Caco-2 (cell line): ENCODE data around the gene SLIT3. TPM values are rescaled to one million over a fixed set of nuclear protein-coding genes. Genes with fewer than 3 reads are reported as not detected.

Experiments used
- BruUV-seq: library from RNA; stranded (reverse); fragments of 400-500 nt; replicated peaks from 2 replicates; lab custom pipeline; 2021; lab: Mats Ljungman, UMichigan
- CTCF ChIA-PET: fragments of 300-600 bp; sonication (Branson Sonifier 250); formaldehyde crosslinking; loops from one replicate; lab custom pipeline; 2022; ENCODE audit warnings: antibody characterized with exemption; lab: Charles Lee
- POLR2A ChIA-PET: fragments of 300-600 bp; sonication (Branson Sonifier 250); formaldehyde crosslinking; loops from one replicate; lab custom pipeline; 2022; ENCODE audit warnings: antibody characterized with exemption; lab: Charles Lee
- DNase-seq, 2 experiments: peaks; one replicate each; pipeline versions ENCODE4 v3.0.0 to v3.0.0-alpha.2; 2020 to 2022
- H3K27me3 ChIP-seq: replicated peaks from 2 replicates; pipeline ENCODE4 v1.6.0; 2011; ENCODE audit warnings: low read length; ENCODE audit not compliant: control insufficient read depth, insufficient read depth
- H3K36me3 ChIP-seq: 2 replicates; pipeline ENCODE4 v1.5.1; 2011; ENCODE audit warnings: low read length; ENCODE audit not compliant: control insufficient read depth, insufficient read depth
- H3K4me1 ChIP-seq: fragments of 250-450 bp; sonication (Bioruptor Pico); 2 replicates; pipeline ENCODE4 v1.5.1; 2020; ENCODE audit warnings: mild to moderate bottlenecking
- H3K4me3 ChIP-seq: 2 replicates; pipeline ENCODE4 v1.5.1; 2011; ENCODE audit warnings: low read depth, mild to moderate bottlenecking, control low read depth, low read length
- H3K9me3 ChIP-seq: fragments of 250-450 bp; sonication (Bioruptor Pico); 2 replicates; pipeline ENCODE4 v1.5.1; 2020; ENCODE audit warnings: mild to moderate bottlenecking, moderate library complexity
- H3K27ac Mint-ChIP-seq: one replicate; pipeline ENCODE4 v1.8.0; 2022; ENCODE audit warnings: mixed read lengths; ENCODE audit not compliant: unreplicated experiment
- H3K27me3 Mint-ChIP-seq: one replicate; pipeline ENCODE4 v1.8.0; 2022; ENCODE audit warnings: mixed read lengths; ENCODE audit not compliant: insufficient read depth, unreplicated experiment
- H3K36me3 Mint-ChIP-seq: one replicate; pipeline ENCODE4 v1.8.0; 2022; ENCODE audit warnings: mild to moderate bottlenecking, mixed read lengths; ENCODE audit not compliant: insufficient read depth, unreplicated experiment
- H3K4me1 Mint-ChIP-seq: one replicate; pipeline ENCODE4 v1.8.0; 2022; ENCODE audit warnings: low read depth, mixed read lengths; ENCODE audit not compliant: unreplicated experiment
- H3K4me3 Mint-ChIP-seq: one replicate; pipeline ENCODE4 v1.8.0; 2022; ENCODE audit warnings: mild to moderate bottlenecking, moderate library complexity, mixed read lengths; ENCODE audit not compliant: unreplicated experiment
- H3K9me3 Mint-ChIP-seq: one replicate; pipeline ENCODE4 v1.8.0; 2022; ENCODE audit warnings: mixed read lengths; ENCODE audit not compliant: unreplicated experiment
- intact Hi-C: fragments of 100-400 bp; cut with micrococcal nuclease; formaldehyde crosslinking; loops from one replicate; pipeline ENCODE4 v1.10.0; 2022; ENCODE audit not compliant: unreplicated experiment
- total RNA-seq: library from RNA; stranded (reverse); gene quantifications from 2 replicates; pipeline ENCODE4 v1.2.3, GENCODE V29; 2022
- TF ChIP-seq, protein P1 (sequence below), 2 experiments: fragments of 200-600 bp in 1 of 2; IDR thresholded peaks; 1 replicate in 1 of 2; 2 replicates in 1 of 2; pipeline versions ENCODE4 v1.5.1 to v1.8.0; 2011 to 2022; ENCODE audit warnings: antibody characterized with exemption in 1 of 2, control low read depth in 1 of 2, inconsistent platforms in 1 of 2, low read depth in 1 of 2, low read length in 1 of 2, mild to moderate bottlenecking in 1 of 2, moderate library complexity in 1 of 2; ENCODE audit not compliant: insufficient read depth in 1 of 2, severe bottlenecking in 1 of 2, unreplicated experiment in 1 of 2

Gene SLIT3
- total RNA-seq, 1 experiment from 2014 or later, result 2.1 TPM

DNA sequence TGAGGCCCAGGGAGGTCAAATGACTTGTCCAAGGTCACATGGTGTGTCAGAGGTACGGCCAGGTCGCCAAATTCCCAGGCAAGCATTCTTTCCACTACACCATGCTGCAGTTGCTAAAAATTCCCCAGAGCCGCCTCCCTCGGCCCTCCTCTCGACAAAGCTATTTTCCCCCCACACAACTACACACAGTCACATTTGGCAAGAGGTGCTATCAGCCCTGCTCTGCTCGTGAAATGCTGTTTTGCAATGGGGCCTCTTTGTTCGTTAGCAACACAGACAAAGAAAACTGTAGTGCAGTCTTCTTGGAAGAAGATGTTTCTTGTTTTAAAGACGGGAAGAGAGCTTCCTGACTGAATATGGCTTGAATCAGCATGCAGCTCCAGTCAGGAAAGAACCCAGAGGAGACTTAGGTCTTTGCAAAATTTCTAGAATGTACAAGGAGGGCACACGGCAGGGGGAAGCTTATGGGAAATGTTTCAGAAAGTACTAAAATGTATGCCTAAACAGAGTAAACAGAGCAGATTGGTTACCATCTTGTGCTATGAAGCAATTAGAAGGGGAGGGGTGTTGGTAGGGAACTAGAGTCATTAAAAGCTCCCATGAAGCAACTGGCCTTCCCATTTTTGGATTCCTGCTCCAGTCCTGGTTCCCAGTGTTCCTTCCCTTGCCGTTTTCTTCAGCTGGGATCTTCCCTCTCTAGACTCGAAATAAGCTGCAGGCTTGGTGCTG is 14.2 kb downstream of the SLIT3 start:
- Histone ChIP-seq H3K4me1 (peaks cover 5% of the 10 kb centered on the region; the same call in 1 of the 2 replicates), H3K27me3 (no peaks in the 10 kb centered on the region), H3K9me3 (0 out of 2 replicates have a peak, but pooled peaks cover 5% of the 10 kb centered on the region), H3K4me3 (no peak overlapping the region), H3K36me3 (no peaks in the 10 kb centered on the region)
- no peaks in the 10 kb centered on the region for H3K36me3 Mint-ChIP-seq
- TF ChIP-seq, protein P1, sequence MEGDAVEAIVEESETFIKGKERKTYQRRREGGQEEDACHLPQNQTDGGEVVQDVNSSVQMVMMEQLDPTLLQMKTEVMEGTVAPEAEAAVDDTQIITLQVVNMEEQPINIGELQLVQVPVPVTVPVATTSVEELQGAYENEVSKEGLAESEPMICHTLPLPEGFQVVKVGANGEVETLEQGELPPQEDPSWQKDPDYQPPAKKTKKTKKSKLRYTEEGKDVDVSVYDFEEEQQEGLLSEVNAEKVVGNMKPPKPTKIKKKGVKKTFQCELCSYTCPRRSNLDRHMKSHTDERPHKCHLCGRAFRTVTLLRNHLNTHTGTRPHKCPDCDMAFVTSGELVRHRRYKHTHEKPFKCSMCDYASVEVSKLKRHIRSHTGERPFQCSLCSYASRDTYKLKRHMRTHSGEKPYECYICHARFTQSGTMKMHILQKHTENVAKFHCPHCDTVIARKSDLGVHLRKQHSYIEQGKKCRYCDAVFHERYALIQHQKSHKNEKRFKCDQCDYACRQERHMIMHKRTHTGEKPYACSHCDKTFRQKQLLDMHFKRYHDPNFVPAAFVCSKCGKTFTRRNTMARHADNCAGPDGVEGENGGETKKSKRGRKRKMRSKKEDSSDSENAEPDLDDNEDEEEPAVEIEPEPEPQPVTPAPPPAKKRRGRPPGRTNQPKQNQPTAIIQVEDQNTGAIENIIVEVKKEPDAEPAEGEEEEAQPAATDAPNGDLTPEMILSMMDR (IDR thresholded peaks at IDR 0.05; ENCODE audit: insufficient read depth in 1 of 2, low read depth in 1 of 2, low read length in 1 of 2, severe bottlenecking in 1 of 2, unreplicated experiment in 1 of 2), result no peak
- H3K27me3 Mint-ChIP-seq, result no peaks in the 10 kb centered on the region
- intact Hi-C loops, result no loop called here
- H3K27ac Mint-ChIP-seq, result no peak overlapping the region
- no peak overlapping the region for H3K4me3 Mint-ChIP-seq
- no peak for DNase-seq
- CTCF ChIA-PET, result no interaction called here
- no TSS peak for BruUV-seq
- H3K9me3 Mint-ChIP-seq, result no peaks in the 10 kb centered on the region
- H3K4me1 Mint-ChIP-seq, result peaks cover 10% of the 10 kb centered on the region
- POLR2A ChIA-PET, result no interaction called here

DNA sequence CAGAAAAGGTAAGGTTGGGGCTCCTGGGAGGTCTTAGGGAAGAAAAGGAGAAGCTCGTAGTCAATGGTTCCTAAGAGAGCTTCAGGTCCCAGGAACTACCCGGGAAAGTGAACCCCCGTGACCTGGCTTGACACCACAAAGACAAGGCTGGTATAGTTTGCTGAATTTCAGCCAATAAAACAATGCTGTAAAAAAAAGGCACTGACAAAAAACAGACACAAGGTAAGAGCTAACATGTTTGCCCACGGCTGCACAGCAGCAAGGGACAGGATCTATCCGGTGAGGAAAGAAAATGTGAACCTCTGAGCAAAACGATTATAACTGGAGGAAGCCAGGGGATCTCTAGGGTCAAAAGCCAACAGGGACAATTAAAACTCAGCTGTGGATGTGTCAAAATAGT is 17.1 kb downstream of the SLIT3 start:
- no peak for DNase-seq
- H3K36me3 ChIP-seq, result no peaks in the 10 kb centered on the region
- H3K4me3 ChIP-seq, result no peak overlapping the region
- Mint-ChIP-seq H3K4me3 (no peak overlapping the region), H3K27ac (no peak overlapping the region), H3K36me3 (no peaks in the 10 kb centered on the region), H3K27me3 (no peaks in the 10 kb centered on the region), H3K9me3 (no peaks in the 10 kb centered on the region), H3K4me1 (peaks cover 10% of the 10 kb centered on the region)
- no TSS peak for BruUV-seq
- no peaks in the 10 kb centered on the region for H3K27me3 ChIP-seq
- intact Hi-C loops, result no loop called here
- TF ChIP-seq, protein P1 (IDR thresholded peaks at IDR 0.05; ENCODE audit: insufficient read depth in 1 of 2, low read depth in 1 of 2, low read length in 1 of 2, severe bottlenecking in 1 of 2, unreplicated experiment in 1 of 2), result no peak
- peaks cover 2% of the 10 kb centered on the region; the same call in 1 of the 2 replicates for H3K4me1 ChIP-seq
- ChIA-PET POLR2A (no interaction called here), CTCF (no interaction called here)
- H3K9me3 ChIP-seq, result 0 out of 2 replicates have a peak, but pooled peaks cover 5% of the 10 kb centered on the region

- no peaks in the 10 kb centered on the region for H3K36me3 Mint-ChIP-seq
Measured at GRCh38 chr5:169281625-169282024, 19.3 kb downstream of the SLIT3 start.

More at GRCh38 chr5:169281625-169282024, 19.3 kb downstream of the SLIT3 start:
- no peak overlapping the region for H3K27ac Mint-ChIP-seq
- no TSS peak for BruUV-seq
- no peak for DNase-seq
- H3K4me1 ChIP-seq, result no peaks in the 10 kb centered on the region
- no peak overlapping the region for H3K4me3 Mint-ChIP-seq
- H3K9me3 ChIP-seq, result 0 out of 2 replicates have a peak, but pooled peaks cover 5% of the 10 kb centered on the region
- intact Hi-C loops, result no loop called here
- CTCF ChIA-PET, result no interaction called here
- no peaks in the 10 kb centered on the region for H3K9me3 Mint-ChIP-seq
- H3K27me3 ChIP-seq, result no peaks in the 10 kb centered on the region
- peaks cover under 1% of the 10 kb centered on the region for H3K4me1 Mint-ChIP-seq
- H3K4me3 ChIP-seq, result no peak overlapping the region
- TF ChIP-seq, protein P1 (IDR thresholded peaks at IDR 0.05; ENCODE audit: insufficient read depth in 1 of 2, low read depth in 1 of 2, low read length in 1 of 2, severe bottlenecking in 1 of 2, unreplicated experiment in 1 of 2), result no peak
- POLR2A ChIA-PET, result no interaction called here
- no peaks in the 10 kb centered on the region for H3K36me3 ChIP-seq
- H3K27me3 Mint-ChIP-seq, result no peaks in the 10 kb centered on the region
